ENCODE measurements around the gene ATP6V1B1. TPM values are rescaled to one million over a fixed set of nuclear protein-coding genes. Genes with fewer than 3 reads are reported as not detected.

ATP6V1B1 gene
- total RNA-seq, 1 donor from 2014 or later: 6.3 TPM

- Mint-ChIP-seq H3K36me3 (peaks cover 15% of the 10 kb centered on the region), H3K4me3 (no peak overlapping the region), H3K9me3 (no peaks in the 10 kb centered on the region), H3K27me3 (no peaks in the 10 kb centered on the region), H3K27ac (no peak overlapping the region), H3K4me1 (ENCODE audit: unreplicated experiment) (peaks cover 9% of the 10 kb centered on the region)
- no peak for TF ChIP-seq CTCF (conservative IDR thresholded peaks at IDR 0.05)
- peak; percentile 37 for DNase-seq (ENCODE audit: extremely low spot score, unreplicated experiment)
Measured at GRCh38 chr2:70988151-70988550, 52.5 kb downstream of the ATP6V1B1 start.

DNA sequence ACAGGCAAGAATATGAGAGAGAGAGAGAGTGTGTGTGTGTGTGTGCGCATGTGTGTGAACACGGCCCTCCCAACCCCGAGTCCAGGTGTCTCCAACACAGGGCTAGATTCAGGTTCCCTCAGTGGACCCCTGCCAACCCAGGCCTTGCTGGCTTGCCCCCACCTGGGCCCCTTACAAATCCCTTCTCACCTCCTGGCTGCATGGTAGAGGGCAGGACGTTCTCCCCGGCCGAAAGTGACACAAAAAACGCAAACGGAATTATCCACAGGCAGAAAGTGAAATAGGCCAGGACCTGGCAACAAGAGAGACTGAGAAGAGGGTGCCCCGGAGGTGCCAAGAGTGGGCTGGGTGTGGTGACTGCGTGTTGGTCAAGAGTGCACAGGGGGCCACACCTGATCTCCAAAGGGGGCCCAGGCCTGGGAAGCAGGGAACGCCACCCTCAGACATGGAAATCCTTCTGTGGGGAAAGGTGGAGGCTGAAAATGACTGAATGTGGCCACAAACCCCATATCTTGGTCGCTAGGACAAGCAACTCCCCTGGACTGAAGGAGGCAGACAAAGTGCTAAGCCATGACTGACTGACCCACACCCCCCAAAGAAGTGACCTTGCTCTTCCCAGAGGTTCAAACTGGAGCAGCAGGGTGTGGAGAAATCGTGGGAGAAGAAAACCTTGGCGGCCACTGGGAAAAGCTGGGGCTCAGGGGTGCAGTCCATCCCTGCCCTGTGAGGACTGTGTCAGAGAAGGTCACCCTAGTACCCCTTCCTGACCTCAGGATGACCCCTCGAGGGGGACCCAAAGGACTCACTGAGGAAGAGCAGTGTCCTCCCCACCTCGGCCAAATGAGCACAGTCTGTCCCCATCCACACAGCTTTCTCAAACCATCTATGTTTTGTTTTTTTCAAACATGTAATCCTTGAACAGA, 53.3 kb downstream of the ATP6V1B1 start:
- Mint-ChIP-seq H3K27me3 (no peaks in the 10 kb centered on the region), H3K27ac (no peak overlapping the region), H3K4me3 (no peak overlapping the region), H3K9me3 (no peaks in the 10 kb centered on the region), H3K4me1 (ENCODE audit: unreplicated experiment) (peaks cover 18% of the 10 kb centered on the region), H3K36me3 (peaks cover 15% of the 10 kb centered on the region)
- TF ChIP-seq CTCF (conservative IDR thresholded peaks at IDR 0.05): no peak
- peak; percentile 53 for DNase-seq (ENCODE audit: extremely low spot score, unreplicated experiment)

- H3K27ac Mint-ChIP-seq: no peak overlapping the region
Measured at GRCh38 chr2:70990216-70990615, 54.5 kb downstream of the ATP6V1B1 start.

GRCh38 chr2:70991142-70991541, 55.4 kb downstream of the ATP6V1B1 start:
- Mint-ChIP-seq H3K9me3 (no peaks in the 10 kb centered on the region), H3K27ac (no peak overlapping the region), H3K27me3 (peaks cover 6% of the 10 kb centered on the region), H3K4me3 (peak overlapping the region; percentile 28), H3K36me3 (peaks cover 10% of the 10 kb centered on the region), H3K4me1 (ENCODE audit: unreplicated experiment) (peaks cover 23% of the 10 kb centered on the region)
- peak; percentile 34 for DNase-seq (ENCODE audit: extremely low spot score, unreplicated experiment)
- TF ChIP-seq CTCF (conservative IDR thresholded peaks at IDR 0.05): no peak

More at GRCh38 chr2:70990216-70990615, 54.5 kb downstream of the ATP6V1B1 start:
- TF ChIP-seq CTCF (conservative IDR thresholded peaks at IDR 0.05): no peak
- DNase-seq (ENCODE audit: extremely low spot score, unreplicated experiment): no peak
- Mint-ChIP-seq H3K9me3 (no peaks in the 10 kb centered on the region), H3K27me3 (no peaks in the 10 kb centered on the region), H3K4me1 (ENCODE audit: unreplicated experiment) (peaks cover 18% of the 10 kb centered on the region), H3K36me3 (peaks cover 15% of the 10 kb centered on the region), H3K4me3 (no peak overlapping the region)

GRCh38 chr2:70991742-70992141, 56.0 kb downstream of the ATP6V1B1 start:
- TF ChIP-seq CTCF (conservative IDR thresholded peaks at IDR 0.05): no peak
- Mint-ChIP-seq H3K27me3 (peaks cover 6% of the 10 kb centered on the region), H3K9me3 (no peaks in the 10 kb centered on the region), H3K4me1 (ENCODE audit: unreplicated experiment) (peaks cover 23% of the 10 kb centered on the region), H3K27ac (no peak overlapping the region), H3K36me3 (peaks cover 5% of the 10 kb centered on the region), H3K4me3 (peak overlapping the region; percentile 65)
- DNase-seq (ENCODE audit: extremely low spot score, unreplicated experiment): no peak
